GM19372 (cell line): ENCODE data around the gene FDX2.

Experiments used
- ATAC-seq: cut with Tn5 transposase; IDR thresholded peaks from one replicate; pipeline ENCODE4 v1.9.1; 2021; ENCODE audit warnings: mild to moderate bottlenecking, low read depth, moderate library complexity; ENCODE audit not compliant: unreplicated experiment

Gene FDX2

DNA sequence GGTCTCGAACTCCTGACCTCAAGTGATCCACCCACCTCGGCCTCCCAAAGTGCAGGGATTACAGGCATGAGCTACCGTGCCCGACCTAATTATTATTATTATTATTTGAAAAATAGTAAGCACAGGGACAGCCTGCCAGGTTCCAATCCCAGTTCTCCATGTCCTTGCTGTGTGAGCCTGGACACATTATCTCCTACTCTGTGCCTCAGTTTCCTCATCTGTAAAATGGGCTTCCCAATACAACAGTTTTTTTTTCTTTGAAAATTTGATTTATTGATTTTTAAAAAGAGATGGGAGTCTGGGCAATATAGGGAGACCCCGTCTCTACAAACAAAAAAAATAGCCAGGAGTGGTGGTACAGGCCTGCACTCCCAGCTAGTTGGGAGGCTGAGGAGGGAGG is 9.5 kb downstream of the FDX2 start:
- ATAC-seq = no peak

DNA sequence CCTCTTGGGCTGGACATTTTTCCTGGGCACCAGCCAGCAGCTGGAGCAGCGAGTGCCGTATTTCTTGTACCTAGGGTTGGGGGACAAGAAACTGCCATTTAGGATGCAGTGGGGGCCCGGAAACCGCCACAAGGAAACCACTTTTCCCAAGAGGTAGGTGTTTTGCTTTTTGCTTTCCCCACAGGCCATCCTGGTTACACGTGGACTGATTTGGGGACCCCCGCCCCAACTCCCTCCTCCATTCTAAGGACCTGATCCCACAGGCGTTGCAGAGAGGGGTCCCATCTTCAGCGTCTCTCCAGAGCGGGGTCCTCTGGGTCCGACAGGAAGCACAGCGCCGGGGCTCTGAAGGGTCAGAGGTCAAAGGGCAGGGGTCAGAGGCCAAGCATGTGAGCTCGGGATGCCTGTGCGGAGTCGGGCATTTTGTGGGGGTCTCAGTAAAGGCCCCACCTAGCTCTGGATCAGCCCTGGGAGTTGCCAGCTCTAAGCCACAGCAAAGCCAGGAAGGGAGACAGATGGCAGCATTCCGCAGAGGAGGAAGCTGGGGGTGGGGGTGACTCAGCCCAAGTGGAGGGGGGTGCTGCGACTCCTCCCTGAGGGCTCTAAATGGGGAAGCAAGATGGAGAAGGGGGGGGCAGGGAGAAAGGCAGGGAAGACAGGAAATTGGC is 10.5 kb downstream of the FDX2 start:
- no peak for ATAC-seq

GRCh38 chr19:10299545-10300458 is 16.0 kb downstream of the FDX2 start:
- no peak for ATAC-seq

GRCh38 chr19:10295847-10296591 is 19.8 kb downstream of the FDX2 start:
- no peak for ATAC-seq

GRCh38 chr19:10295305-10295846 is 20.4 kb downstream of the FDX2 start:
- no peak for ATAC-seq

DNA sequence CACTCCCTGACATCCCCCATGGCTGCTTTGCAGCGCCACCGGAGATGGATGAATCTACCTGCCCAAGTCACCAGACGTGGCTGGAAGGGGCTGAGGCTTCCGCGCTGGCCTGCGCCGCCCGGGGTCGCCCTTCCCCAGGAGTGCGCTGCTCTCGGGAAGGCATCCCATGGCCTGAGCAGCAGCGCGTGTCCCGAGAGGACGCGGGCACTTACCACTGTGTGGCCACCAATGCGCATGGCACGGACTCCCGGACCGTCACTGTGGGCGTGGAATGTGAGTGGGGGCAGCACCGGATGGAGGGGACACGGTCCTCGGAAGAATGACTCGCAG is 21.5 kb downstream of the FDX2 start:
- no peak for ATAC-seq

- ATAC-seq = no peak
These were observed 22.0 kb downstream of the FDX2 start for GRCh38 chr19:10293637-10294367.

- ATAC-seq = no peak
These were observed 22.8 kb downstream of the FDX2 start for GRCh38 chr19:10292789-10293636.

DNA sequence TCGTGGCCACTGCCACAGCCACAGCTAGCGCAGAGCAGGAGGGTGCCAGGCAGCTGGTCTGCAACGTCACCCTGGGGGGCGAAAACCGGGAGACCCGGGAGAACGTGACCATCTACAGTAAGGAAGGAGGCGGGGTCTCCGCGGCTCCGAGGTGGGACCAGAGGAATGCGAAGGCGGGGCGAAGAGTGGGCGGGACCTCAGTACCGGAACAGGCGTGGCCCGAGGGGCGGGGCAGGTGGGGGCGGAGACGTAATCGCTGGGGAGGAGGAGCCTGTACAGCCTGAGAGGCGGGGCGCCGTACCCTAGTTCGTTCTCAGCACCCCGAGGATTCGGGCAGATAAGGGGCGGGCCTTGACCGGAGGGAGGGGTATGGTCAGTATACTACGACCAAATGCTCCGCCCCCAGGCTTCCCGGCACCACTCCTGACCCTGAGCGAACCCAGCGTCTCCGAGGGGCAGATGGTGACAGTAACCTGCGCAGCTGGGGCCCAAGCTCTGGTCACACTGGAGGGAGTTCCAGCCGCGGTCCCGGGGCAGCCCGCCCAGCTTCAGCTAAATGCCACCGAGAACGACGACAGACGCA is 23.5 kb downstream of the FDX2 start:
- ATAC-seq = no peak

- no peak for ATAC-seq
These were observed 24.1 kb downstream of the FDX2 start for GRCh38 chr19:10291554-10292205.

DNA sequence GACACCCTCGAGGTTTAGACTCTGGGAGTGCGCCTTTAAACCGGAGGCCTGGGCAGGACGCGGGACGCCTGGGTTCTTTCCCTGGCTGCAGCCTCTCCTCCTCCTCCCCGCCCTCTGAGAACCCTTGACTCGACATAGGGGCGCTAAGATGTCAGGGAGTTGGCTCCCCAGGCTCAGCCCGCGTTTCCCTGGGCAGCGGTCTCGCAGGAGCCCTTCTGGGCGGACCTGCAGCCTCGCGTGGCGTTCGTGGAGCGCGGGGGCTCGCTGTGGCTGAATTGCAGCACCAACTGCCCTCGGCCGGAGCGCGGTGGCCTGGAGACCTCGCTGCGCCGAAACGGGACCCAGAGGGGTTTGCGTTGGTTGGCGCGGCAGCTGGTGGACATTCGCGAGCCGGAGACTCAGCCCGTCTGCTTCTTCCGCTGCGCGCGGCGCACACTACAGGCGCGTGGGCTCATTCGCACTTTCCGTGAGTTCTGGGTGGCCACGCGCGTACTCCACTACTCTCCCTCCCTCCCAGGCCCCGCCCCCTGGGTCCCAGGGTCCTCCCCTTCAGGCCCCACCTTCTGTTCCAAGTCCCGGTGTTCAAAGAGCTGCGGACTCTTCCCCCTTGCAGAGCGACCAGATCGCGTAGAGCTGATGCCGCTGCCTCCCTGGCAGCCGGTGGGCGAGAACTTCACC is 24.8 kb downstream of the FDX2 start:
- ATAC-seq = no peak

DNA sequence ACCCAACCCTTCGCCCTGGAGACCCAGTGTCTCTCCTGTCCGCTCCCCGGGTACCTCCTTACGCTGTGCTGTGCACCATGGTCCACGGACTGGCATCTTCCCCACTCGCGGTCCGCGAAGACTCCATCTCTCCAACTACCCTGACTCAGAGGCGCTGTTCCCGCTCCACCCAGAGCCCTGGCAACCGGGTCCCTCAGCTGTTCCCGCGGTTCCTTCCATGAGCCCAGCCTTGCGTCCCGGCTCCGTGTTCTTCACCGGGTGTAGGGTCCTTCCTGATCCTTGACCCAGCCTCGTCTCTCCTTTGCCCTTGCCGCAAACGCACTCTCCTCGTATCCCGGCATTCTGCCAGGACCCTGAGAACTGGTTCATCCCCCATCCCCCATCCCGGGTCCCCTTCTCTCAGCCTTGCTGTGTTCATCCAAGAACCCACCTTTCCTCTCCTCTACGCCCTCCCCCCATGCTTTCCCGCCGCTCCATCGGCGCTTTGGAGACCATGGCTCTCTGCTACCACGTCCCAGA is 25.4 kb downstream of the FDX2 start:
- ATAC-seq = no peak

DNA sequence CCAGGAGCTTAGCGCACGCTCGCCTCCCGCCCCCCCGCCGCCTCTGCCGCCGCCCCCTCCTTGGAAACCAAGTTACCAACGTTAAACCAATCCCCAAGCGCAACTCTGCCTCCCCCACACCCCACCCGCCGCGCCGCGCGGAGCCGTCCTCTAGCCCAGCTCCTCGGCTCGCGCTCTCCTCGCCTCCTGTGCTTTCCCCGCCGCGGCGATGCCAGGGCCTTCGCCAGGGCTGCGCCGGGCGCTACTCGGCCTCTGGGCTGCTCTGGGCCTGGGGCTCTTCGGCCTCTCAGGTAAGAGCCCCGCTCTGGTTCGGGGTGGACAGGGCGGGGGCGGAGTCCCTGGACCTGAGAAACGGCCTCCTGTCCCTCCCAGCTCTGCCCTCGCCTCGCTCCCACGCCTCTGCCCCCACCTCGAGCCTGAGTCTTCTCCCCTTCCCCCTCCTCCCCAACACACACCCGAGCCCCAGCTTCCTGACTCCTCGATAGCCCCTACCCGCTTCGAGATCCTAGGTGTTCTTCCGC is 25.9 kb downstream of the FDX2 start, which contains the start of gene ICAM5:
ICAM5 (plus strand) TSS at position 117 of the 521 bp plus-strand sequence; CDS start at position 209, 92 bp downstream.
- no peak for ATAC-seq

- no peak for ATAC-seq
These were observed 26.5 kb downstream of the FDX2 start for GRCh38 chr19:10289167-10289835.

GRCh38 chr19:10288662-10289166 is 27.1 kb downstream of the FDX2 start:
- no peak for ATAC-seq

DNA sequence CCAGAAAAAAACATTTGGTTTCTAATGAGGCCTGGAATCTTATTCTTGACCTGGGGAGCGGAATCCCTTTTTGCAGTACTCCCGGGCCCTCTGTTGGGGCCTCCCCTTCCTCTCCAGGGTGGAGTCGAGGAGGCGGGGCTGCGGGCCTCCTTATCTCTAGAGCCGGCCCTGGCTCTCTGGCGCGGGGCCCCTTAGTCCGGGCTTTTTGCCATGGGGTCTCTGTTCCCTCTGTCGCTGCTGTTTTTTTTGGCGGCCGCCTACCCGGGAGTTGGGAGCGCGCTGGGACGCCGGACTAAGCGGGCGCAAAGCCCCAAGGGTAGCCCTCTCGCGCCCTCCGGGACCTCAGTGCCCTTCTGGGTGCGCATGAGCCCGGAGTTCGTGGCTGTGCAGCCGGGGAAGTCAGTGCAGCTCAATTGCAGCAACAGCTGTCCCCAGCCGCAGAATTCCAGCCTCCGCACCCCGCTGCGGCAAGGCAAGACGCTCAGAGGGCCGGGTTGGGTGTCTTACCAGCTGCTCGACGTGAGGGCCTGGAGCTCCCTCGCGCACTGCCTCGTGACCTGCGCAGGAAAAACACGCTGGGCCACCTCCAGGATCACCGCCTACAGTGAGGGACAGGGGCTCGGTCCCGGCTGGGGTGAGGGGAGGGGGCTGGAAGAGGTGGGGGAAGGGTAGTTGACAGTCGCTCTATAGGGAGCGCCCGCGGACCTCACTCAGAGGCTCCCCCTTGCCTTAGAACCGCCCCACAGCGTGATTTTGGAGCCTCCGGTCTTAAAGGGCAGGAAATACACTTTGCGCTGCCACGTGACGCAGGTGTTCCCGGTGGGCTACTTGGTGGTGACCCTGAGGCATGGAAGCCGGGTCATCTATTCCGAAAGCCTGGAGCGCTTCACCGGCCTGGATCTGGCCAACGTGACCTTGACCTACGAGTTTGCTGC is 28.7 kb downstream of the FDX2 start, which contains the start of gene ICAM4:
ICAM4 (plus strand) TSS at position 153 of the 935 bp plus-strand sequence; CDS start at position 211, 58 bp downstream.
- no peak for ATAC-seq
